PC-9 (cell line): ENCODE results near the gene SCARB1. TPM values are rescaled to one million over a fixed set of nuclear protein-coding genes. Genes with fewer than 3 reads are reported as not detected.

Source experiments
- BruUV-seq: library from RNA; stranded (reverse); fragments of 400-500 nt; replicated peaks from 2 replicates; lab custom pipeline; 2021; lab: Mats Ljungman, UMichigan
- CTCF ChIA-PET: fragments of 300-600 bp; sonication (Branson Sonifier 250); formaldehyde crosslinking; loops from one replicate; lab custom pipeline; 2022; ENCODE audit warnings: antibody characterized with exemption; lab: Charles Lee
- POLR2A ChIA-PET: fragments of 300-600 bp; sonication (Branson Sonifier 250); formaldehyde crosslinking; loops from one replicate; lab custom pipeline; 2022; ENCODE audit warnings: antibody characterized with exemption; ENCODE audit not compliant: unreplicated experiment; lab: Charles Lee
- DNase-seq, 2 experiments: peaks; one replicate each; pipeline versions ENCODE4 v3.0.0 to v3.0.0-alpha.2; 2015 to 2022; ENCODE audit warnings: mixed read lengths in 1 of 2
- H2AFZ ChIP-seq: fragments of 200-600 bp; sonication (generic); 2 replicates; pipeline ENCODE4 v1.8.1; 2017; ENCODE audit warnings: antibody characterized with exemption
- H3F3A ChIP-seq: fragments of 200-600 bp; sonication (generic); 2 replicates; pipeline ENCODE4 v1.8.1; 2017; ENCODE audit warnings: antibody characterized with exemption, mild to moderate bottlenecking, low read depth; ENCODE audit not compliant: insufficient read depth
- H3K27ac ChIP-seq: fragments of 200-600 bp; sonication (generic); 2 replicates; pipeline ENCODE4 v1.6.1; 2016; ENCODE audit warnings: mixed run types
- H3K27me3 ChIP-seq: fragments of 200-600 bp; sonication (generic); 2 replicates; pipeline ENCODE4 v1.6.1; 2016; ENCODE audit warnings: low read depth, mixed run types; ENCODE audit not compliant: insufficient read depth
- H3K36me3 ChIP-seq: fragments of 200-600 bp; sonication (generic); 2 replicates; pipeline ENCODE4 v1.6.1; 2016; ENCODE audit warnings: low read depth, mixed run types
- H3K4me1 ChIP-seq: fragments of 200-600 bp; sonication (generic); replicated peaks from 2 replicates; pipeline ENCODE4 v1.6.1; 2016; ENCODE audit warnings: mixed run types; ENCODE audit not compliant: insufficient read depth
- H3K4me2 ChIP-seq: fragments of 200-600 bp; sonication (generic); 2 replicates; pipeline ENCODE4 v1.6.1; 2017; ENCODE audit warnings: mixed run types
- H3K4me3 ChIP-seq: fragments of 200-600 bp; sonication (generic); 2 replicates; pipeline ENCODE4 v1.6.1; 2016; ENCODE audit warnings: mixed run types
- H3K79me2 ChIP-seq: fragments of 200-600 bp; sonication (generic); 2 replicates; pipeline ENCODE4 v1.6.1; 2017; ENCODE audit warnings: low read depth, mixed run types
- H3K9me2 ChIP-seq: fragments of 200-600 bp; sonication (generic); 2 replicates; pipeline ENCODE4 v1.8.1; 2017; ENCODE audit warnings: mild to moderate bottlenecking; ENCODE audit not compliant: insufficient read depth
- H3K9me3 ChIP-seq: fragments of 200-600 bp; sonication (generic); 2 replicates; pipeline ENCODE4 v1.8.1; 2016; ENCODE audit warnings: low read depth; ENCODE audit not compliant: insufficient read depth
- H4K20me1 ChIP-seq: fragments of 200-600 bp; sonication (generic); 2 replicates; pipeline ENCODE4 v1.8.1; 2017; ENCODE audit not compliant: insufficient read depth
- EZH2 ChIP-seq: fragments of 200-600 bp; sonication (generic); IDR thresholded peaks from 2 replicates; pipeline ENCODE4 v1.8.0; 2017; ENCODE audit warnings: antibody characterized with exemption, low read depth
- intact Hi-C: fragments of 100-400 bp; cut with micrococcal nuclease; formaldehyde crosslinking; loops from one replicate; pipeline ENCODE4 v1.10.0; 2022; ENCODE audit not compliant: unreplicated experiment
- total RNA-seq: library from RNA; stranded (reverse); gene quantifications from 2 replicates; pipeline ENCODE4 v1.2.3, GENCODE V29; 2021
- TF ChIP-seq, protein P1 (sequence below): fragments of 200-600 bp; sonication (generic); conservative IDR thresholded peaks from 2 replicates; pipeline ENCODE4 v1.6.1; 2017; ENCODE audit warnings: mixed run types, antibody characterized with exemption, mild to moderate bottlenecking, moderate library complexity

Gene SCARB1
- total RNA-seq, 1 experiment from 2014 or later = 49.6 TPM

DNA sequence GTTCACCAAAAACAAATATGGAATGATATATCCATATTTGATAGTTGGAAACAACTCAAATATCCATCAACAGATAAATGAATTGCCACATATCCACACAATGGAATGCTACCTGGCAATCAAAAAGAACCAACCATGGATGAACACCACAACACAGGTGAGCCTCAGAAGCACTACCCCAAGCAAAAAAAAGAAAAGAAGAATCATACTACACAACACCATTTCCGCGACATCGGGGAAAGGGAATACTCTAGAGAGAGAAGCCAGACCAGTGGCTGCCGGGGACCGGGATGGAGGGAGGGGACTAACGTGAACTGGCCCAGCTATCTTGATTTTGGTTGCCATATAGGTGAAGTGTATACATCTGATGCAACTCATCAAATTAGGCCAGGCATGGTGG is 41.4 kb downstream of the SCARB1 start:
- Histone ChIP-seq H3K36me3 (no peaks in the 10 kb centered on the region), H3K27ac (no peak overlapping the region), H3K9me2 (no peaks in the 10 kb centered on the region), H4K20me1 (no peaks in the 10 kb centered on the region), H3K27me3 (no peaks in the 10 kb centered on the region), H3K4me3 (no peak overlapping the region), H3K4me2 (no peak overlapping the region), H3K4me1 (peaks cover 7% of the 10 kb centered on the region; the same call in 1 of the 2 replicates), H3F3A (no peaks in the 10 kb centered on the region), H3K9me3 (no peaks in the 10 kb centered on the region), H2AFZ (no peak overlapping the region), H3K79me2 (peaks cover 3% of the 10 kb centered on the region; the same call in 1 of the 2 replicates)
- POLR2A ChIA-PET = no interaction called here
- TF ChIP-seq EZH2 = no peak
- TF ChIP-seq, protein P1, sequence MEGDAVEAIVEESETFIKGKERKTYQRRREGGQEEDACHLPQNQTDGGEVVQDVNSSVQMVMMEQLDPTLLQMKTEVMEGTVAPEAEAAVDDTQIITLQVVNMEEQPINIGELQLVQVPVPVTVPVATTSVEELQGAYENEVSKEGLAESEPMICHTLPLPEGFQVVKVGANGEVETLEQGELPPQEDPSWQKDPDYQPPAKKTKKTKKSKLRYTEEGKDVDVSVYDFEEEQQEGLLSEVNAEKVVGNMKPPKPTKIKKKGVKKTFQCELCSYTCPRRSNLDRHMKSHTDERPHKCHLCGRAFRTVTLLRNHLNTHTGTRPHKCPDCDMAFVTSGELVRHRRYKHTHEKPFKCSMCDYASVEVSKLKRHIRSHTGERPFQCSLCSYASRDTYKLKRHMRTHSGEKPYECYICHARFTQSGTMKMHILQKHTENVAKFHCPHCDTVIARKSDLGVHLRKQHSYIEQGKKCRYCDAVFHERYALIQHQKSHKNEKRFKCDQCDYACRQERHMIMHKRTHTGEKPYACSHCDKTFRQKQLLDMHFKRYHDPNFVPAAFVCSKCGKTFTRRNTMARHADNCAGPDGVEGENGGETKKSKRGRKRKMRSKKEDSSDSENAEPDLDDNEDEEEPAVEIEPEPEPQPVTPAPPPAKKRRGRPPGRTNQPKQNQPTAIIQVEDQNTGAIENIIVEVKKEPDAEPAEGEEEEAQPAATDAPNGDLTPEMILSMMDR = no peak
- no peak for DNase-seq
- BruUV-seq = no TSS peak
- intact Hi-C loops = no loop called here
- CTCF ChIA-PET = no interaction called here

DNA sequence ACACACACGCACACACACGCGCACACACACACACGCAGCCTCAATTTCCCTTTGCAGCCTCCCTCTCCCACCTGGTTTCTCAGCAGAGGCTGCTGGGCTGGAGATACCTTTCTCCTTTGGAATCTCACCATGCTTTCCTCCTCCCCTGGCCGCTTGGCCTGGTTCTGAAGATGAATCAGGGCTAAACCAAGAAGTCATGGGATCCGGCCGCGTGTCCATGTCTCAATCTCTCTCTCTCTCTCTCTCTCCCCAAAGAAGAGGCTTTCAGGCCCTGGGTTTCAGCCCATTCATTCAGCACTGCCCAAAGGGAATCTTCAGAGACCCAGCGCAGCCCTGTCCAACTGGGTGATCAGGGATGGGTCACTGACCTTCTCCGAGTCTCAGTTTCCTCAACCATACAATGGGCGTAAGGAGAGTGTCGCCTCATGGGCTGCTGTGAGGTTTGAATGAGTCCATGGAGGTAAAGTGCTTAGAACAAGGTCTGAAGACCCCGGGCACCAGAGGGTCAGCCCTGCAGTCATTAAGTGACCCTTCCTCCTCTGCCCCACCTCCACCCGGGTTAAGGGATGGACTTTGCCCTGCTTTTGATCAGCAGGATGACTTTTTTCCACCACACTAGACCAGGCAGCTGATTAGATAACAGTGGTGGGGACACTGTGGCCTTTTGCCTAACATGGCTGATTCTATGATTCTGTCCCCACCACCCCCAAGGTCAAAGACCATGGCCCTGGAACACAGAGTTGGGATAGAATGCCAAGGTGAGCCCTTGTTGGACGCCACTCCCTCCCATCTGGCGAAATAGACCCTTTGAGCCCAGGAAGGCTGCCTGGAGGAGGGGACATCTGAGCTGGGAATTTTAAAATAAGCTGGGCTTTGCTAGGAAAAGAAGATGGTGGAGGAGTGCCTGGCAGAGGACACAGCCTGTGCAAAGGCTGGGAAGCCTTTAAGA is 42.1 kb downstream of the SCARB1 start:
- no peak overlapping the region for H3K4me2 ChIP-seq
- no peaks in the 10 kb centered on the region for H3K4me1 ChIP-seq
- H3K27me3 ChIP-seq = no peaks in the 10 kb centered on the region
- H3K9me2 ChIP-seq = no peaks in the 10 kb centered on the region
- TF ChIP-seq EZH2 = no peak
- TF ChIP-seq, protein P1 = no peak
- ChIA-PET POLR2A (no interaction called here), CTCF (no interaction called here)
- no peaks in the 10 kb centered on the region for H4K20me1 ChIP-seq
- no peak overlapping the region for H2AFZ ChIP-seq
- no peak overlapping the region for H3K27ac ChIP-seq
- BruUV-seq = no TSS peak
- no peak overlapping the region for H3K4me3 ChIP-seq
- H3K79me2 ChIP-seq = no peaks in the 10 kb centered on the region; the same call in 1 of the 2 replicates
- H3K9me3 ChIP-seq = no peaks in the 10 kb centered on the region
- no peak for DNase-seq
- intact Hi-C loops = no loop called here
- H3F3A ChIP-seq = no peaks in the 10 kb centered on the region
- no peaks in the 10 kb centered on the region for H3K36me3 ChIP-seq

DNA sequence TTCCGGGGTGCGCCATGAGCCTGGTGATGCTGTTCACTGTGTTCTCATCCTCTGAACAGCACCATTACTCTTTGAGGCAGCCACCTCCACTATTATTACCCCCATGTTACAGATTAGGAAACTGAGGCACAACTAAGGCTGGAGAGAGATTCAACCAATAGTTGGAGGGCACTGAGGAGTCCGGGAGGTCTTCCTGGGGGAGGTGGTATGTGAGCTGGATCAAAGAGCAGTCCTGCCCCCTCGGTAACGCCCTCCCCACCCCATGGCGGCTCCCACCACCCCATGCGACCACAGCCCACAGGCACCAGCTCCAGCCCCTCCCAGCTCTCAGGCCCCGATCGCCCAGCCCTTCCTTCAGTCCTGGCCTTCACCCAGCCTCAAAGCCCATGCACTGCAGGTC is 43.5 kb downstream of the SCARB1 start:
- intact Hi-C loops = no loop called here
- no TSS peak for BruUV-seq
- no peak for DNase-seq

More for the DNA sequence above, 43.5 kb downstream of the SCARB1 start:
- Histone ChIP-seq H3K4me1 (no peaks in the 10 kb centered on the region), H3K4me2 (no peak overlapping the region), H4K20me1 (no peaks in the 10 kb centered on the region), H3K79me2 (no peaks in the 10 kb centered on the region), H3K9me3 (no peaks in the 10 kb centered on the region), H3F3A (no peaks in the 10 kb centered on the region), H3K9me2 (no peaks in the 10 kb centered on the region), H3K27ac (no peak overlapping the region), H3K27me3 (no peaks in the 10 kb centered on the region), H3K4me3 (no peak overlapping the region), H3K36me3 (no peaks in the 10 kb centered on the region), H2AFZ (no peak overlapping the region)
- POLR2A ChIA-PET = no interaction called here
- CTCF ChIA-PET = no interaction called here
- TF ChIP-seq EZH2 = no peak
- TF ChIP-seq, protein P1 = no peak
